HG03558 (cell line): ENCODE measurements around the gene SHH.

ENCODE experiments used
- ATAC-seq: cut with Tn5 transposase; IDR thresholded peaks from one replicate; pipeline ENCODE4 v1.9.1; 2021; ENCODE audit warnings: moderate number of reproducible peaks; ENCODE audit not compliant: unreplicated experiment; ENCODE audit errors: extremely low read depth

Gene SHH

GRCh38 chr7:155808549-155809331, 3.5 kb downstream of the SHH start:
- ATAC-seq, result no peak

GRCh38 chr7:155807789-155808548, 4.3 kb downstream of the SHH start:
- no peak for ATAC-seq

GRCh38 chr7:155807065-155807671, 5.1 kb downstream of the SHH start:
- no peak for ATAC-seq

- no peak for ATAC-seq
These were observed 6.0 kb downstream of the SHH start for GRCh38 chr7:155806096-155806871.

GRCh38 chr7:155805826-155806095, 6.5 kb downstream of the SHH start:
- ATAC-seq, result no peak

GRCh38 chr7:155804897-155805825, 7.1 kb downstream of the SHH start:
- no peak for ATAC-seq

- ATAC-seq, result no peak
These were observed 7.8 kb downstream of the SHH start for GRCh38 chr7:155804431-155804831.

- ATAC-seq, result no peak
These were observed 8.6 kb downstream of the SHH start for GRCh38 chr7:155803418-155804376.

GRCh38 chr7:155802906-155803417, 9.3 kb downstream of the SHH start:
- no peak for ATAC-seq

- no peak for ATAC-seq
These were observed 10.0 kb downstream of the SHH start for GRCh38 chr7:155802291-155802690.

GRCh38 chr7:155800741-155801267, 11.5 kb downstream of the SHH start:
- ATAC-seq, result no peak

GRCh38 chr7:155800301-155800700, 12.0 kb downstream of the SHH start:
- ATAC-seq, result no peak

GRCh38 chr7:155799514-155799913, 12.7 kb downstream of the SHH start:
- ATAC-seq, result no peak

- no peak for ATAC-seq
These were observed 13.4 kb downstream of the SHH start for GRCh38 chr7:155798673-155799439.

GRCh38 chr7:155797262-155798250, 14.7 kb downstream of the SHH start:
- no peak for ATAC-seq
